CD14-positive monocyte (primary cell): Measurements from ENCODE around the gene RPL7L1. TPM values are rescaled to one million over a fixed set of nuclear protein-coding genes. Genes with fewer than 3 reads are reported as not detected.

ENCODE experiments used
- DNase-seq, 3 donors: peaks; one replicate each; pipeline ENCODE4 v3.0.0-alpha.2; 2011 to 2022
- H2AFZ ChIP-seq: 2 replicates; pipeline ENCODE4 v1.6.0; 2012; ENCODE audit warnings: mild to moderate bottlenecking, low read depth, low read length, inconsistent platforms; ENCODE audit not compliant: insufficient read depth, poor library complexity, severe bottlenecking
- H3K27ac ChIP-seq, 2 donors: 1 replicate in 1 of 2; 2 replicates in 1 of 2; pipeline ENCODE4 v1.5.1; 2012 to 2013; ENCODE audit warnings: low read length in 2 of 2, control low read depth in 1 of 2, inconsistent platforms in 1 of 2, low read depth in 1 of 2, mild to moderate bottlenecking in 1 of 2
- H3K27me3 ChIP-seq, 2 donors: one replicate each; pipeline versions ENCODE4 v1.6.0 to v1.6.1; 2011 to 2013; ENCODE audit warnings: low read length in 2 of 2; ENCODE audit not compliant: control insufficient read depth in 2 of 2, insufficient read depth in 2 of 2
- H3K36me3 ChIP-seq, 2 donors: replicated peaks in 1 of 2; 1 replicate in 1 of 2; 2 replicates in 1 of 2; pipeline versions ENCODE4 v1.5.1 to v1.6.1; 2012 to 2013; ENCODE audit warnings: low read length in 2 of 2, control low read depth in 1 of 2, inconsistent platforms in 1 of 2, mild to moderate bottlenecking in 1 of 2; ENCODE audit not compliant: insufficient read depth in 2 of 2, control insufficient read depth in 1 of 2
- H3K4me1 ChIP-seq, 2 donors: 1 replicate in 1 of 2; 2 replicates in 1 of 2; pipeline versions ENCODE4 v1.5.1 to v1.6.1; 2012 to 2013; ENCODE audit warnings: low read length in 2 of 2, control low read depth in 1 of 2, inconsistent platforms in 1 of 2, mild to moderate bottlenecking in 1 of 2, moderate library complexity in 1 of 2; ENCODE audit not compliant: insufficient read depth in 2 of 2, control insufficient read depth in 1 of 2
- H3K4me2 ChIP-seq: replicated peaks from 2 replicates; pipeline ENCODE3; 2012; ENCODE audit warnings: low read length, moderate library complexity, mild to moderate bottlenecking; ENCODE audit not compliant: poor library complexity, severe bottlenecking; ENCODE audit errors: extremely low read depth
- H3K4me3 ChIP-seq, 3 experiments: fragments of 200-600 bp in 1 of 3; sonication (generic) in 1 of 3; replicated peaks in 1 of 3; 1 replicate in 2 of 3; 2 replicates in 1 of 3; pipeline ENCODE4 v1.5.1; 2011 to 2013; ENCODE audit warnings: low read length in 3 of 3, mild to moderate bottlenecking in 3 of 3, control low read depth in 2 of 3, low read depth in 2 of 3, inconsistent platforms in 1 of 3, moderate library complexity in 1 of 3
- H3K79me2 ChIP-seq: 2 replicates; pipeline ENCODE4 v1.6.0; 2012; ENCODE audit warnings: mild to moderate bottlenecking, control low read depth, inconsistent platforms, low read length, moderate library complexity; ENCODE audit not compliant: insufficient read depth
- H3K9ac ChIP-seq: 2 replicates; pipeline ENCODE4 v1.6.0; 2017; ENCODE audit warnings: low read length, mild to moderate bottlenecking; ENCODE audit not compliant: insufficient read depth, poor library complexity, severe bottlenecking
- H3K9me3 ChIP-seq, 2 donors: replicated peaks in 1 of 2; 1 replicate in 1 of 2; 2 replicates in 1 of 2; pipeline versions ENCODE4 v1.5.1 to v1.6.1; 2012 to 2013; ENCODE audit warnings: low read length in 2 of 2, control low read depth in 1 of 2; ENCODE audit not compliant: control insufficient read depth in 1 of 2, insufficient read depth in 1 of 2
- H4K20me1 ChIP-seq: 2 replicates; pipeline ENCODE4 v1.6.0; 2012; ENCODE audit warnings: mild to moderate bottlenecking, low read length, control low read depth, moderate library complexity; ENCODE audit not compliant: insufficient read depth
- H3K27ac Mint-ChIP-seq, 7 donors: one replicate each; pipeline ENCODE4 v1.8.0; 2020; ENCODE audit warnings: mild to moderate bottlenecking in 7 of 7, mixed read lengths in 7 of 7, moderate library complexity in 6 of 7, inconsistent platforms in 2 of 7
- H3K27me3 Mint-ChIP-seq, 3 donors: one replicate each; pipeline ENCODE4 v1.8.0; 2021 to 2022; ENCODE audit warnings: low read depth in 3 of 3, mild to moderate bottlenecking in 3 of 3, mixed read lengths in 3 of 3, moderate library complexity in 3 of 3, inconsistent platforms in 1 of 3
- H3K36me3 Mint-ChIP-seq, 2 donors: one replicate each; pipeline ENCODE4 v1.8.0; 2020; ENCODE audit warnings: mixed read lengths in 2 of 2, inconsistent platforms in 1 of 2, mild to moderate bottlenecking in 1 of 2
- H3K4me1 Mint-ChIP-seq: one replicate; pipeline ENCODE4 v1.8.0; 2020; ENCODE audit warnings: mild to moderate bottlenecking, mixed read lengths
- H3K4me3 Mint-ChIP-seq, 2 donors: one replicate each; pipeline ENCODE4 v1.8.0; 2020; ENCODE audit warnings: mild to moderate bottlenecking in 2 of 2, mixed read lengths in 2 of 2, moderate library complexity in 1 of 2
- H3K9me3 Mint-ChIP-seq, 7 donors: one replicate each; pipeline ENCODE4 v1.8.0; 2020 to 2022; ENCODE audit warnings: mixed read lengths in 7 of 7, mild to moderate bottlenecking in 6 of 7, moderate library complexity in 6 of 7, inconsistent platforms in 2 of 7
- CTCF ChIP-seq: fragments of 200-600 bp; IDR thresholded peaks from one replicate; pipeline ENCODE4 v1.8.0; 2022; ENCODE audit warnings: antibody characterized with exemption, mild to moderate bottlenecking
- WGBS: methylation state at CpG from one replicate; pipeline ENCODE4 v1.1.5; 2013; ENCODE audit warnings: missing lambda C conversion rate; ENCODE audit not compliant: insufficient coverage; 5-methylcytosine and 5-hydroxymethylcytosine counted together
- intact Hi-C, 2 donors: fragments of 100-400 bp; cut with micrococcal nuclease; formaldehyde crosslinking; loops; one replicate each; pipeline versions ENCODE4 v1.15.0 to v1.15.1; 2023
- polyA plus RNA-seq, 3 donors: library from polyadenylated mRNA; depleted of rRNA in 1 of 3; unstranded in 2 of 3; stranded (reverse) in 1 of 3; fragments of 300-500 nt in 2 of 3; fragments of >200 nt in 1 of 3; fragmentation: Illumina TruSeq in 2 of 3; gene quantifications; 1 replicate in 2 of 3; 2 replicates in 1 of 3; pipeline ENCODE4 v1.2.3, GENCODE V29; 2012 to 2021

The RPL7L1 gene
- polyA plus RNA-seq, 3 donors: 7.6 to 35.5 (median 29.7) TPM

GRCh38 chr6:42916288-42916687 lies 36.9 kb downstream of the RPL7L1 start:
- peak overlapping the region in 1 of 7 donors; percentile 66 for H3K27ac Mint-ChIP-seq
- intact Hi-C loops: no loop called here
- Histone ChIP-seq H3K79me2 (no peaks in the 10 kb centered on the region), H3K27me3 (peaks cover 0 to 1% of the 10 kb centered on the region in 2 donors), H3K4me3 (no peak overlapping the region), H3K4me2 (no peak overlapping the region), H3K9ac (no peak overlapping the region), H4K20me1 (no peaks in the 10 kb centered on the region), H3K9me3 (no peaks in the 10 kb centered on the region), H3K27ac (no peak overlapping the region), H3K4me1 (peaks cover 6 to 7% of the 10 kb centered on the region in 2 donors), H3K36me3 (no peaks in the 10 kb centered on the region), H2AFZ (no peak overlapping the region)
- peaks cover 0 to 4% (median 0%) of the 10 kb centered on the region in 7 donors for H3K9me3 Mint-ChIP-seq
- no CpG with 5 or more reads among the region's 1 CpG for WGBS
- TF ChIP-seq CTCF: no peak
- no peaks in the 10 kb centered on the region for H3K36me3 Mint-ChIP-seq
- DNase-seq: no peak
- H3K4me3 Mint-ChIP-seq: no peak overlapping the region
- H3K4me1 Mint-ChIP-seq: peaks cover 1% of the 10 kb centered on the region
- peaks cover 5 to 22% (median 18%) of the 10 kb centered on the region in 3 donors for H3K27me3 Mint-ChIP-seq

- 92% methylated on average over 2 of the region's 6 CpGs for WGBS
- Histone ChIP-seq H3K27ac (no peak overlapping the region), H4K20me1 (peaks cover 3% of the 10 kb centered on the region), H3K27me3 (no peaks in the 10 kb centered on the region), H3K4me2 (no peak overlapping the region), H3K4me1 (peaks cover 19% of the 10 kb centered on the region in 2 donors), H3K4me3 (no peak overlapping the region), H3K36me3 (no peaks in the 10 kb centered on the region), H3K9me3 (no peaks in the 10 kb centered on the region), H2AFZ (no peak overlapping the region), H3K9ac (no peak overlapping the region), H3K79me2 (peaks cover 3% of the 10 kb centered on the region)
- no peak for DNase-seq
- TF ChIP-seq CTCF: no peak
- peaks cover 3 to 6% (median 4%) of the 10 kb centered on the region in 3 donors for H3K27me3 Mint-ChIP-seq
- H3K9me3 Mint-ChIP-seq: peaks cover 0 to 3% (median 0%) of the 10 kb centered on the region in 7 donors
- no peak overlapping the region for H3K27ac Mint-ChIP-seq
- intact Hi-C loops: no loop called here
- H3K36me3 Mint-ChIP-seq: no peaks in the 10 kb centered on the region
- peaks cover 25% of the 10 kb centered on the region for H3K4me1 Mint-ChIP-seq
- H3K4me3 Mint-ChIP-seq: no peak overlapping the region
Measured at GRCh38 chr6:42921801-42922200, 42.4 kb downstream of the RPL7L1 start.
